Thyroid gland (tissue), 4 donors: Measurements from ENCODE around the gene DOCK3.

Experiments
- POLR2A ChIP-seq, 2 donors: fragments of 450-650 bp; IDR thresholded peaks; one replicate each; pipeline ENCODE4 v1.6.1; 2017; ENCODE audit warnings: antibody characterized with exemption in 2 of 2, mild to moderate bottlenecking in 2 of 2, moderate library complexity in 1 of 2
- TF ChIP-seq, protein P1 (sequence below), 6 experiments: fragments of 200-600 bp in 3 of 6; fragments of 450-650 bp in 3 of 6; sonication (generic) in 3 of 6; IDR thresholded peaks; one replicate each; pipeline ENCODE4 v1.5.1; 2016 to 2019; ENCODE audit warnings: antibody characterized with exemption in 6 of 6, mild to moderate bottlenecking in 2 of 6, inconsistent platforms in 1 of 6, moderate library complexity in 1 of 6

DNA sequence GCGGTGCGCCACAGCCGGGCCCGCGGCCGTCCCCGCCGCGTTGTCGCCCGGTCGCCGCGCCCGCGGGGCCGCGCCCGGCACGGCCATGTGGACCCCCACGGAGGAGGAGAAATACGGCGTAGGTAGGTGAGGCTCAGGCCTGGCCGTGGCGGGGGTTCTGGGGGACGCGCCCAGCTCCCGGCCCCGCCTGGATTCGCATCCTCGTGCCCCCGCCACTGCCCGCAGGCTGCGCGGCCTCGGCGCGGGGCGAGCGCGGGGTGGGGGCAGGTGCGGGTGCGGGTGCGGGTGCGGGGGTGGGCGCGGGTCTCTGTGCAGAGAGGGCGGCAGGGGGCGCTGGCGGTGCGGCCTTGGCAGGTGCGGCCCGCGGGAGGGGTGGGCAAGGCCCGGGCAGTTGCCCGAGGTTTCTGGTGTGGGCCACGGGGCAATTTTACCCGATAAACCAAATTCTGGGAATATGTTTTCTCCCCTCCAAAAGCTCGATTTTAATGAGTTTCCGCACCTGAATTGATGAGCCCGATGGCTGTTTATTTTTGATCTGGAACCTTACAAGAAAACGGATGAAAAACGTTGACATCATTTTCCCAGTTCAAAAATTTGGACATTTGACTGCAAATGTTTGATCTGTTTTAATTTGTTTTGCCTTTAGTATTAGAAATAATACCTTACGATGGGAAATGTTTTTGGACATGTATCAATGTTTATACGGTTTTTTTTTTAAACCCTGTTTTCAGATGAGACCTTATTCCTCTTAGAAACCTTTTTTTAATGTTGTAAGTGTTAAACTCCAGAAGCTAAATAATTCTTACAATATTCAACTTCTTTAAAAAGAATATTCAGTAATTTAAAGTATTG, 678 bp downstream of the DOCK3 start:
- TF ChIP-seq, protein P1, sequence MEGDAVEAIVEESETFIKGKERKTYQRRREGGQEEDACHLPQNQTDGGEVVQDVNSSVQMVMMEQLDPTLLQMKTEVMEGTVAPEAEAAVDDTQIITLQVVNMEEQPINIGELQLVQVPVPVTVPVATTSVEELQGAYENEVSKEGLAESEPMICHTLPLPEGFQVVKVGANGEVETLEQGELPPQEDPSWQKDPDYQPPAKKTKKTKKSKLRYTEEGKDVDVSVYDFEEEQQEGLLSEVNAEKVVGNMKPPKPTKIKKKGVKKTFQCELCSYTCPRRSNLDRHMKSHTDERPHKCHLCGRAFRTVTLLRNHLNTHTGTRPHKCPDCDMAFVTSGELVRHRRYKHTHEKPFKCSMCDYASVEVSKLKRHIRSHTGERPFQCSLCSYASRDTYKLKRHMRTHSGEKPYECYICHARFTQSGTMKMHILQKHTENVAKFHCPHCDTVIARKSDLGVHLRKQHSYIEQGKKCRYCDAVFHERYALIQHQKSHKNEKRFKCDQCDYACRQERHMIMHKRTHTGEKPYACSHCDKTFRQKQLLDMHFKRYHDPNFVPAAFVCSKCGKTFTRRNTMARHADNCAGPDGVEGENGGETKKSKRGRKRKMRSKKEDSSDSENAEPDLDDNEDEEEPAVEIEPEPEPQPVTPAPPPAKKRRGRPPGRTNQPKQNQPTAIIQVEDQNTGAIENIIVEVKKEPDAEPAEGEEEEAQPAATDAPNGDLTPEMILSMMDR (IDR thresholded peaks at IDR 0.05), result peak in 4 of 6 experiments; percentile 29 to 87 (median 56)
- TF ChIP-seq POLR2A (IDR thresholded peaks at IDR 0.05), result no peak
